ENCODE results near the gene DCTN2. TPM values are rescaled to one million over a fixed set of nuclear protein-coding genes. Genes with fewer than 3 reads are reported as not detected.

DCTN2 gene
- polyA plus RNA-seq, 3 donors = 162 to 175 (median 171) TPM

- no peak for DNase-seq
Measured at GRCh38 chr12:57531836-57532235, 15.2 kb downstream of the DCTN2 start.

DNA sequence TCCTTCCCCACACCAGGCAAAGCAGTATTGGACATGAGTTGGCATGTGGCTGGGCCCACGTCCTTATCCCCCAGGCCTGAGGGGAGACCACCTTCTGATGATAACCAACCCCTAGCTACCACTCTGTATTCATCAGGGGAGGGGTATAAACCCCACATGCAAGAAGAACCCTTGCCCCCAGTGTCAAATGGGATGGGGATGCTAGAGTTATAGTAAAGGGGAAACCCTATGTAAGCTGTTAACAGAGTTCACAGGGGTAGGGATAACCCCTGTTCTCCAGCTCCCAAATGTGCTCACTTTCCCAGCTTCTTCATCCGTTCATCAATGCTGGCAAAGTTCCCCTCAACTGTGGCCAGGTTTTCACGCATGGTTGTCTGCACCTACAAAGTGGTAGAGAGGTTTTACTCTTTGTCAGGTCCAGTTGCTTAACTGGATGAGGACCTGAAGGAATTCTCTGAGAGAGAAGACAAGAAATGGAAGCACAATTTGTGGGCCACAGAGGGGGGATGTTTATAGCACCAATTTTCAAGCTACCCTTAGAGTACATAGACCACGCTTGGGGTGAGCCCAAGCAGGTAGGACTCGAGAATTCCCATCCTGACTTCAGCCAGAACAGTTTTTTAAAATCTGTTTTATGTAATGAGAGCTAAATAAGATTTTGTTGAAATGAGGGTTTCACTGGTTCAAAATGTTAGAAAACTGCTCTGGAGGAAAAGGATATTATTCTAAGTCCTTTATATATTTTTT lies 16.4 kb downstream of the DCTN2 start:
- no peak for DNase-seq

GRCh38 chr12:57529831-57530230 lies 17.2 kb downstream of the DCTN2 start:
- no peak for DNase-seq

DNA sequence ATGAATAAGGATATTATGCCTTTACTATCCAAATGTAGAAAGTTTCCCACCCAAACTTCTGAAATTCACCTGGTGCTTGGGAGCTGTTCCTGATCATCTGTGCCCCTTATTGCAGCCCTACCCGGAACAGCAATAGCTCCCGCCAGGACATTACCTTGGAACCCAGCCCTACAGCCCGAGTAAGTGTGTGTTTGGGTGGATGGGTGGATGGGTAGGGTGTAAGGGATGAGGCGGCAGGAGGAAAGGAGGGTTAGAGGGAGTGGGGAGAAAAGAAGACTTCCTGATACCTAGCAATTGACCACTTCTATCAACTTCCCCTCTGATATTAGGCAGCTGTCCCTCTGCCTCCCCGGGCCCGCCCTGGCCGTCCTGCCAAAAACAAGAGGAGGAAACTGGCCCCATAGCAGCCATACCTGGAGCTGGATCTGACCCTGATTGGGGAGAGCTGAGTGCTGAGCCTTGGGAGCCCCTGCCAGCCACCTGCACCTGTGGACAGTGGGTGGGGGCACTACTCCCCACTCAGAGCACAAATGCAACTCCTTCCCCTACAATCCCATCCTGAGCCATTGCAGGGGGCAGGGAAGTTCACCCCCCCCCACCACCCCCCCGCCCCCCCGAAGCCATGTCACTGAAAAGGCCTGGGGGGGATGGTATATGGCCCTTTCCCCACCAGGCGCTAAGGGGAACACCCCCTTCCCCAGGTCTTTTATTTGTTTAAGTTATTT lies 18.0 kb downstream of the DCTN2 start:
- DNase-seq = no peak

DNA sequence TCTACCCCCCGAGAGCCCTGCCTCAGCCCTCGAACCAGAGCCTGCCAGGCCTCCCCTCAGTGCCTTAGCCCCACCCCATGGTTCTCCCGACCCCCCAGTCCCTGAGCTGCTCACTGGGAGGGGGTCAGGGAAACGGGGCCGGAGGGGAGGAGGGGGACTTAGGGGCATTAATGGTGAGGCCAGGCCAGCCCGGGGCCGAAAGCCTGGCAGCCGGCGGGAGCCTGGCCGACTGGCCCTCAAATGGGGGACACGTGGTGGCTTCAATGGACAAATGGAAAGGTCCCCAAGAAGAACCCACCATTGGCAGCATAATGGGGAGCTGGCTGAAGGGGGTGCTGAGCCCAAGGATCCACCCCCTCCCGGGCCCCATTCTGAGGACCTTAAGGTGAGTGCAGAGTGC lies 18.8 kb downstream of the DCTN2 start:
- no peak for DNase-seq

- DNase-seq = no peak
Measured at GRCh38 chr12:57527184-57527583, 19.8 kb downstream of the DCTN2 start.

DNA sequence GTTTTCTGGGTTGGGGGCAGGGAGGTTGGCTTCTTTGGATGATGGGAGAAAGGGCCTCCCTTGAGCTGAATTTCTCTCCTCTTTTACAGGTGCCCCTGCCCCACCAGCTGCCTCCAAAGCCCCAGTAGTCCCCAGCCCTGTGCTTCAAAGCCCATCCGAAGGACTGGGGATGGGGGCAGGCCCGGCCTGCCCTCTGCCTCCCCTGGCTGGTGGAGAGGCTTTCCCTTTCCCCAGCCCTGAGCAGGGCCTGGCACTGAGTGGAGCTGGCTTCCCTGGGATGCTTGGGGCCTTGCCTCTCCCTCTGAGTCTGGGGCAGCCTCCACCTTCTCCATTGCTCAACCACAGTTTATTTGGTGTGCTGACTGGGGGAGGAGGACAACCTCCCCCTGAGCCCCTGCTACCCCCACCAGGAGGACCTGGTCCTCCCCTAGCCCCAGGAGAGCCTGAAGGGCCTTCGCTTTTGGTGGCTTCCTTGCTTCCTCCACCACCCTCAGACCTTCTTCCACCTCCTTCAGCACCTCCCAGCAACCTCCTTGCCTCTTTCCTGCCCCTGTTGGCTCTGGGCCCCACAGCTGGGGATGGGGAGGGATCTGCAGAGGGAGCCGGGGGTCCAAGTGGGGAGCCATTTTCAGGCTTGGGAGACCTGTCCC lies 20.4 kb downstream of the DCTN2 start:
- no peak for DNase-seq

GRCh38 chr12:57525615-57526383 lies 21.2 kb downstream of the DCTN2 start:
- no peak for DNase-seq

DNA sequence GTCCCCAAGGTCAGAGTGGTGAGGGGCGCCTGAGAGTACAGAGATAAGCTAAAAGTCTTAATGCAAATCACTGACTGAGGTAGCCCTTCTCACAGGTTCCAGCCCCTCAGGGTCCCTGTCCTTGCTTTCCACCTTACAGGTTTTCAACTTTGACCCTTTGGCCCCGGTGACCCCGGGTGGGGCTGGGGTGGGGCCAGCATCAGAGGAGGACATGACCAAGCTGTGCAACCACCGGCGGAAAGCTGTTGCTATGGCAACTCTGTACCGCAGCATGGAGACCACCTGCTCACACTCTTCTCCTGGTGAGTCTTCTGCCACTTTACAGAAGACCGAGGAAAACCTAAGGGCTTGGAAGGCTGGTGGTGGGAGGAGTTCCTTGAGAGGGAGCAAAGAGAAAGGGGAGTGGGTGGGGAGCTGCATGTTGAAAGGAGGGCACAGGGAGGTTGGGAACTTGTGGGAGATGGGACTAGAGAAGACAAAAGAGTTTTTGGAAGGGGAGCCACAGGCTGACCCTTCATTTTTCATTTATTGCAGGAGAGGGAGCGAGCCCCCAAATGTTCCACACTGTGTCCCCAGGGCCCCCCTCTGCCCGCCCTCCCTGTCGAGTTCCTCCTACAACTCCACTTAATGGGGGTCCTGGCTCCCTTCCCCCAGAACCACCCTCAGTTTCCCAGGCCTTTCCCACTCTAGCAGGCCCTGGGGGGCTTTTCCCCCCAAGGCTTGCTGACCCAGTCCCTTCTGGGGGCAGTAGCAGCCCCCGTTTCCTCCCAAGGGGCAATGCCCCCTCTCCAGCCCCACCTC lies 22.0 kb downstream of the DCTN2 start:
- DNase-seq = no peak

GRCh38 chr12:57523706-57524614 lies 23.0 kb downstream of the DCTN2 start:
- DNase-seq = no peak

- DNase-seq = peak; percentile 80
Measured at GRCh38 chr12:57522887-57523705, 23.9 kb downstream of the DCTN2 start.

GRCh38 chr12:57522011-57522886 lies 24.7 kb downstream of the DCTN2 start, which contains the start of gene MBD6:
Gene MBD6, plus strand, starts transcription at chr12:57522824. Its CDS starts 1,480 bp downstream, at chr12:57524304.
- DNase-seq = peak; percentile 90

DNA sequence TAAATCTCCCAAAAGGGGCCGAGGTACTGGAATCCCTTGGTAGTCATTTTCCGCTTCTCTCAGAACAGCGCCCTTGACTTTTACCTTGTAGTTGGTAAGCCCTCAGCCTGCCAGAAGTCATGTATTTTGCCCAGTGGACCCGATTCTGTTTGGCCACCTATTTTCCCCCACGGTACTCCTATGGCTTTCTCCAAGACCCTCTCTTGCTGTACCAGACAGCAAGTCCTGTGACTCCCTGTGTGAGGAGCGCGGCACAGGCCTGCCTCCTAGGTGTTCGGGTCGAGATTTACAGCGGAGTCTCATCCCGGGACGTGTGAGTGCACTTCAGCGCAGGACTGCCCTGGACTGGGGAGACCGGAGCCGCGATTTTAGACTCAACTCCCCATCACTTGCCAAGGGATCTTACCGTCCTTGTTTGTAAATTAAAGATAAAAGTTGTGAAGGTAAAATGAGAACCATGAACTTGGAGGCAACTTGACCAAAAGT lies 25.4 kb downstream of the DCTN2 start:
- peak; percentile 55 for DNase-seq

GRCh38 chr12:57520053-57520818 lies 26.8 kb downstream of the DCTN2 start, which contains the start of gene DDIT3:
Gene DDIT3, minus strand, starts transcription at chr12:57520514. Its CDS starts 3,108 bp downstream, at chr12:57517406.
- peak; percentile 99 for DNase-seq

DNA sequence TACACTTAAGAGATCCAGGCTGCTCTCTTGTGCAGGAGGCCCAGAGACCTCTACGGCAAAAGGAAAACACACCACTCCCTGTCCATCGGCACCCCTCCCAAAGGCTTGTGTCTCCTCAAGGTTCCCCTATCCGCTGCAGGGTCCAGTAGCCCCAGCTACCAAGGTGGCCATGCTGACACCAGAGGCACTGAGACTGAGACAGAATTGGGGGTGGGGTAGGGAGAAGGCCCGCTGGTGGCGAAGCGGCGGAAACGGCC lies 27.3 kb downstream of the DCTN2 start:
- no peak for DNase-seq

DNA sequence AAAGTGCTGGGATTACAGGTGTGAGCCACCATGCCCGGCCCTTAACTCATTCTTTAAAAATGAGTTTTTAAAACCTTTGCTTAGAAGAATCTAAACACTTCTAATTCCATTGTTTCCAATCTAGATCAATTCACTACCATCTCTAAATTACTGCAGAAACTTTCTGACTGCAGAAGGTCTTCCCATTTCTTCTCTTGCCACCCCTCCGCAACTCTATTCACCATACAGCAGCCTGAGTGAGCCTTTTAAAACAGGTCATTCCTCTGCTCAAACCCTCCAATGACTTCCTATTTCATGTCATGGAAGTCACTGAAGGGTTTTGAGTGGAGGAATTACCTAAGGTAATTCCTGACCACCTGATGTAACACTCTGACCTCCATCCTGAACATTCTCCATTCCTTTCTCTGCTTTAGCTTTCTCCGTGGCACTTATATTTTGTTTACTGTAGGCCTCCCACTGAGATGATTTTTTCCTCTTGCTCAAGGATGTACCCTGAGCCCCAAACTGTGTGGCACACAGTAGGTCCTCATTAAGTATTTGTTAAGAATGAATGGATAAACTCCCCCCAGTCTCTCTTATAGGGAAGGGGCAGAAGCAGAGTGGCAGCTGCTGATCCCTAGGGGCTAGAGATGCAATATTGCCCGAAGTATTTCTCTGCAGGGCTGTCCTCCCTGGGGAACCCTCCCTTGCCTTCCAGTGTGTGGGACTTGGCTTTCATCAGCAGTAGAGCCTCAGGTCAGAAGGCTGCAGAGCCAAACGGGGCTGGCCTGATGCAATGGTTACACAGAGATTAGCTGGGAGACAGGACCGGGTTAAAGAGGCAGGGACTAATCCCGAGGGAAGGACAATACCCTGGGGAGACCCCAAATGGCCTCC lies 27.8 kb downstream of the DCTN2 start:
- DNase-seq = no peak
